ENCODE data around the gene CLDN34. TPM values are rescaled to one million over a fixed set of nuclear protein-coding genes. Genes with fewer than 3 reads are reported as not detected.

The CLDN34 gene
- total and polyA plus RNA-seq, 5 donors from 2014 or later = not detected

GRCh38 chrX:9997524-9997923, 30.4 kb downstream of the CLDN34 start:
- peak; percentile 7 to 32 (median 26) for DNase-seq
- H3K27me3 Mint-ChIP-seq = no peaks in the 10 kb centered on the region
- H3K36me3 Mint-ChIP-seq = no peaks in the 10 kb centered on the region
- ATAC-seq (ENCODE audit: low read depth in 2 of 2) = peak in 1 of 2 donors; percentile 20
- peak overlapping the region in 1 of 4 donors; percentile 19 for H3K4me3 Mint-ChIP-seq
- Histone ChIP-seq H3K9me3 (ENCODE audit: control insufficient read depth in 2 of 2, low read length in 2 of 2) (no peaks in the 10 kb centered on the region), H3K27ac (ENCODE audit: insufficient read depth, low read length, poor library complexity, severe bottlenecking) (no peak overlapping the region), H3K27me3 (ENCODE audit: control insufficient read depth, insufficient read depth, low read length) (no peaks in the 10 kb centered on the region), H3K4me1 (ENCODE audit: control insufficient read depth, insufficient read depth, low read length, poor library complexity, severe bottlenecking) (no peaks in the 10 kb centered on the region), H3K36me3 (ENCODE audit: control insufficient read depth, insufficient read depth, low read length) (no peaks in the 10 kb centered on the region), H3K4me3 (ENCODE audit: low read depth, low read length) (no peak overlapping the region)
- no peaks in the 10 kb centered on the region for H3K9me3 Mint-ChIP-seq
- no peak overlapping the region for H3K27ac Mint-ChIP-seq
- H3K4me1 Mint-ChIP-seq = peaks cover 0 to 4% (median 4%) of the 10 kb centered on the region in 4 donors

GRCh38 chrX:10001496-10001895, 34.3 kb downstream of the CLDN34 start:
- H3K27me3 Mint-ChIP-seq = no peaks in the 10 kb centered on the region
- no peak overlapping the region for H3K27ac Mint-ChIP-seq
- H3K4me3 Mint-ChIP-seq = no peak overlapping the region
- H3K4me3 ChIP-seq (ENCODE audit: low read depth, low read length) = no peak overlapping the region
- ATAC-seq (ENCODE audit: low read depth in 2 of 2) (no peak), DNase-seq (no peak)
- H3K27ac ChIP-seq (ENCODE audit: insufficient read depth, low read length, poor library complexity, severe bottlenecking) = no peak overlapping the region
- no peaks in the 10 kb centered on the region for H3K9me3 ChIP-seq (ENCODE audit: control insufficient read depth in 2 of 2, low read length in 2 of 2)
- no peaks in the 10 kb centered on the region for H3K36me3 ChIP-seq (ENCODE audit: control insufficient read depth, insufficient read depth, low read length)
- H3K36me3 Mint-ChIP-seq = no peaks in the 10 kb centered on the region
- H3K4me1 ChIP-seq (ENCODE audit: control insufficient read depth, insufficient read depth, low read length, poor library complexity, severe bottlenecking) = peaks cover 6% of the 10 kb centered on the region
- no peaks in the 10 kb centered on the region for H3K9me3 Mint-ChIP-seq
- peaks cover 7 to 9% (median 8%) of the 10 kb centered on the region in 4 donors for H3K4me1 Mint-ChIP-seq
- H3K27me3 ChIP-seq (ENCODE audit: control insufficient read depth, insufficient read depth, low read length) = no peaks in the 10 kb centered on the region

- Mint-ChIP-seq H3K36me3 (no peaks in the 10 kb centered on the region), H3K27me3 (no peaks in the 10 kb centered on the region), H3K4me1 (peaks cover 5 to 8% (median 6%) of the 10 kb centered on the region in 4 donors), H3K4me3 (no peak overlapping the region), H3K27ac (no peak overlapping the region), H3K9me3 (no peaks in the 10 kb centered on the region)
- H3K27me3 ChIP-seq (ENCODE audit: control insufficient read depth, insufficient read depth, low read length) = no peaks in the 10 kb centered on the region
- no peaks in the 10 kb centered on the region for H3K9me3 ChIP-seq (ENCODE audit: control insufficient read depth in 2 of 2, low read length in 2 of 2)
- no peak overlapping the region for H3K27ac ChIP-seq (ENCODE audit: insufficient read depth, low read length, poor library complexity, severe bottlenecking)
- ATAC-seq (ENCODE audit: low read depth in 2 of 2) (no peak), DNase-seq (no peak)
- no peaks in the 10 kb centered on the region for H3K36me3 ChIP-seq (ENCODE audit: control insufficient read depth, insufficient read depth, low read length)
- peaks cover 6% of the 10 kb centered on the region for H3K4me1 ChIP-seq (ENCODE audit: control insufficient read depth, insufficient read depth, low read length, poor library complexity, severe bottlenecking)
- H3K4me3 ChIP-seq (ENCODE audit: low read depth, low read length) = no peak overlapping the region
These were observed 37.8 kb downstream of the CLDN34 start for GRCh38 chrX:10004832-10005475.

- DNase-seq (no peak), ATAC-seq (ENCODE audit: low read depth in 2 of 2) (no peak)
- no peaks in the 10 kb centered on the region for H3K36me3 ChIP-seq (ENCODE audit: control insufficient read depth, insufficient read depth, low read length)
- H3K27me3 ChIP-seq (ENCODE audit: control insufficient read depth, insufficient read depth, low read length) = no peaks in the 10 kb centered on the region
- H3K4me1 Mint-ChIP-seq = peaks cover 5 to 16% (median 12%) of the 10 kb centered on the region in 4 donors
- no peaks in the 10 kb centered on the region for H3K27me3 Mint-ChIP-seq
- no peak overlapping the region for H3K27ac Mint-ChIP-seq
- H3K4me3 Mint-ChIP-seq = no peak overlapping the region
- no peaks in the 10 kb centered on the region for H3K9me3 Mint-ChIP-seq
- no peaks in the 10 kb centered on the region for H3K36me3 Mint-ChIP-seq
- H3K4me3 ChIP-seq (ENCODE audit: low read depth, low read length) = no peak overlapping the region
- peaks cover 8% of the 10 kb centered on the region for H3K4me1 ChIP-seq (ENCODE audit: control insufficient read depth, insufficient read depth, low read length, poor library complexity, severe bottlenecking)
- no peaks in the 10 kb centered on the region for H3K9me3 ChIP-seq (ENCODE audit: control insufficient read depth in 2 of 2, low read length in 2 of 2)
- H3K27ac ChIP-seq (ENCODE audit: insufficient read depth, low read length, poor library complexity, severe bottlenecking) = no peak overlapping the region
These were observed 38.9 kb downstream of the CLDN34 start for GRCh38 chrX:10006086-10006485.

- Histone ChIP-seq H3K36me3 (ENCODE audit: control insufficient read depth, insufficient read depth, low read length) (no peaks in the 10 kb centered on the region), H3K27ac (ENCODE audit: insufficient read depth, low read length, poor library complexity, severe bottlenecking) (no peak overlapping the region), H3K27me3 (ENCODE audit: control insufficient read depth, insufficient read depth, low read length) (no peaks in the 10 kb centered on the region), H3K9me3 (ENCODE audit: control insufficient read depth in 2 of 2, low read length in 2 of 2) (no peaks in the 10 kb centered on the region), H3K4me1 (ENCODE audit: control insufficient read depth, insufficient read depth, low read length, poor library complexity, severe bottlenecking) (peaks cover 8% of the 10 kb centered on the region), H3K4me3 (ENCODE audit: low read depth, low read length) (no peak overlapping the region)
- Mint-ChIP-seq H3K4me3 (no peak overlapping the region), H3K27ac (peak overlapping the region in 1 of 3 donors; percentile 47), H3K4me1 (peaks cover 9 to 23% (median 18%) of the 10 kb centered on the region in 4 donors), H3K27me3 (no peaks in the 10 kb centered on the region), H3K36me3 (no peaks in the 10 kb centered on the region), H3K9me3 (no peaks in the 10 kb centered on the region)
- DNase-seq = no peak
- ATAC-seq (ENCODE audit: low read depth in 2 of 2) = no peak
These were observed 39.6 kb downstream of the CLDN34 start for GRCh38 chrX:10006770-10007169.

GRCh38 chrX:10007621-10008020, 40.5 kb downstream of the CLDN34 start:
- H3K4me3 Mint-ChIP-seq = no peak overlapping the region
- ATAC-seq (ENCODE audit: low read depth in 2 of 2) = no peak

GRCh38 chrX:10008483-10009056, 41.4 kb downstream of the CLDN34 start:
- Histone ChIP-seq H3K4me1 (ENCODE audit: control insufficient read depth, insufficient read depth, low read length, poor library complexity, severe bottlenecking) (peaks cover 8% of the 10 kb centered on the region), H3K9me3 (ENCODE audit: control insufficient read depth in 2 of 2, low read length in 2 of 2) (no peaks in the 10 kb centered on the region), H3K4me3 (ENCODE audit: low read depth, low read length) (no peak overlapping the region), H3K36me3 (ENCODE audit: control insufficient read depth, insufficient read depth, low read length) (no peaks in the 10 kb centered on the region), H3K27ac (ENCODE audit: insufficient read depth, low read length, poor library complexity, severe bottlenecking) (no peak overlapping the region), H3K27me3 (ENCODE audit: control insufficient read depth, insufficient read depth, low read length) (no peaks in the 10 kb centered on the region)
- H3K36me3 Mint-ChIP-seq = no peaks in the 10 kb centered on the region
- no peak overlapping the region for H3K27ac Mint-ChIP-seq
- H3K27me3 Mint-ChIP-seq = no peaks in the 10 kb centered on the region
- no peak for DNase-seq
- H3K4me1 Mint-ChIP-seq = peaks cover 18 to 34% (median 21%) of the 10 kb centered on the region in 4 donors
- H3K9me3 Mint-ChIP-seq = no peaks in the 10 kb centered on the region
- no peak overlapping the region for H3K4me3 Mint-ChIP-seq
- ATAC-seq (ENCODE audit: low read depth in 2 of 2) = no peak

More at GRCh38 chrX:10007621-10008020, 40.5 kb downstream of the CLDN34 start:
- Mint-ChIP-seq H3K27me3 (no peaks in the 10 kb centered on the region), H3K27ac (no peak overlapping the region), H3K36me3 (no peaks in the 10 kb centered on the region), H3K9me3 (no peaks in the 10 kb centered on the region), H3K4me1 (peaks cover 13 to 28% (median 22%) of the 10 kb centered on the region in 4 donors)
- DNase-seq = no peak
- H3K27ac ChIP-seq (ENCODE audit: insufficient read depth, low read length, poor library complexity, severe bottlenecking) = no peak overlapping the region
- no peaks in the 10 kb centered on the region for H3K36me3 ChIP-seq (ENCODE audit: control insufficient read depth, insufficient read depth, low read length)
- no peaks in the 10 kb centered on the region for H3K9me3 ChIP-seq (ENCODE audit: control insufficient read depth in 2 of 2, low read length in 2 of 2)
- no peaks in the 10 kb centered on the region for H3K27me3 ChIP-seq (ENCODE audit: control insufficient read depth, insufficient read depth, low read length)
- H3K4me3 ChIP-seq (ENCODE audit: low read depth, low read length) = no peak overlapping the region
- peaks cover 8% of the 10 kb centered on the region for H3K4me1 ChIP-seq (ENCODE audit: control insufficient read depth, insufficient read depth, low read length, poor library complexity, severe bottlenecking)

GRCh38 chrX:10009741-10010140, 42.6 kb downstream of the CLDN34 start:
- Histone ChIP-seq H3K4me1 (ENCODE audit: control insufficient read depth, insufficient read depth, low read length, poor library complexity, severe bottlenecking) (peaks cover 2% of the 10 kb centered on the region), H3K36me3 (ENCODE audit: control insufficient read depth, insufficient read depth, low read length) (no peaks in the 10 kb centered on the region), H3K9me3 (ENCODE audit: control insufficient read depth in 2 of 2, low read length in 2 of 2) (no peaks in the 10 kb centered on the region), H3K4me3 (ENCODE audit: low read depth, low read length) (no peak overlapping the region), H3K27me3 (ENCODE audit: control insufficient read depth, insufficient read depth, low read length) (no peaks in the 10 kb centered on the region), H3K27ac (ENCODE audit: insufficient read depth, low read length, poor library complexity, severe bottlenecking) (no peak overlapping the region)
- no peak overlapping the region for H3K27ac Mint-ChIP-seq
- peak overlapping the region in 1 of 4 donors; percentile 27 for H3K4me3 Mint-ChIP-seq
- DNase-seq (no peak), ATAC-seq (ENCODE audit: low read depth in 2 of 2) (no peak)
- no peaks in the 10 kb centered on the region for H3K36me3 Mint-ChIP-seq
- peaks cover 13 to 28% (median 16%) of the 10 kb centered on the region in 4 donors for H3K4me1 Mint-ChIP-seq
- H3K27me3 Mint-ChIP-seq = no peaks in the 10 kb centered on the region
- H3K9me3 Mint-ChIP-seq = no peaks in the 10 kb centered on the region
